COLO668 (cell line): ENCODE results near the gene SGTA.
"Not testable (repeated sequence)": the region's sequence is repeated elsewhere in the genome, so short reads cannot be mapped to it uniquely, and the experiment has no call there.

Experiments
- DNase-seq: peaks from one replicate; lab custom pipeline; 2025; ENCODE audit not compliant: unreplicated experiment; lab: John Stamatoyannopoulos, UW

Gene SGTA

GRCh38 chr19:2715470-2716274, 67.4 kb downstream of the SGTA start:
- DNase-seq, result no peak

- DNase-seq, result no peak
Observed at GRCh38 chr19:2714531-2715269, 68.4 kb downstream of the SGTA start.

DNA sequence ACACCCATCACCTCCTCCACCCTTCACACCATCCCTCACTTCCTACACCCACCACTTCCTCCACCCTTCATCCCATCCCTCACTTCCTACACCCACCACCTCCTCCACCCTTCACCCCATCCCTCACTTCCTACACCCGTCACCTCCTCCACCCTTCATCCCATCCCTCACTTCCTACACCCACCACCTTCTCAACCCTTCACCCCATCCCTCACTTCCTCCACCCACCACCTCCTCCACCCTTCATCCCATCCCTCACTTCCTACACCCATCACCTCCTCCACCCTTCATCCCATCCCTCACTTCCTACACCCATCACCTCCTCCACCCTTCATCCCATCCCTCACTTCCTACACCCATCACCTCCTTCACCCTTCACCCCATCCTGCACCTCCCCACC, 69.0 kb downstream of the SGTA start:
- not testable (repeated sequence) for DNase-seq

GRCh38 chr19:2713170-2713569, 69.9 kb downstream of the SGTA start:
- DNase-seq, result not testable (repeated sequence)

- no peak for DNase-seq
Observed at GRCh38 chr19:2711875-2712205, 71.2 kb downstream of the SGTA start.

GRCh38 chr19:2711172-2711874, 71.8 kb downstream of the SGTA start:
- no peak for DNase-seq

DNA sequence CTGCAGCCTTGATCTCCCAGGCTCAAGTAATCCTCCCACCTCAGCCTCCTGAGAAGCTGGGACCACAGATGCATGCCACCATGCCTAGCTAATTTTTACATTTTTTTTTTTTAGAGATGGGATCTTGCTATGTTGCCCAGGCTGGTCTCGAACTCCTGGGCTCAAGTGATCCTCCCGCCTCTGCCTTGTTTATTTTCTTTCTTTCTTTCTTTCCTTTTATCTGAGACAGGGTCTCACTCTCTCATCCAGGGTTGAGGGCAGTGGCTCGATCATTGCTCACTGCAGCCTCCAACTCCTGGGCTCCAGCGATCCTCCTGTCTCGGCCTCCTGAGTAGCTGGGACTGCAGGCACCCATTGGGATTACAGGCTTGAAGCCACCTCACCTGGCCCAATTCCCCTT, 76.8 kb downstream of the SGTA start:
- no peak for DNase-seq
